Measurements from ENCODE around the gene CNKSR2.
"Not testable (repeated sequence)": the region's sequence is repeated elsewhere in the genome, so short reads cannot be mapped to it uniquely, and the experiment has no call there.

CNKSR2 gene

GRCh38 chrX:21479695-21480270, 105.6 kb downstream of the CNKSR2 start:
- no peak overlapping the region for H3K4me3 Mint-ChIP-seq
- no peaks in the 10 kb centered on the region for H3K4me1 Mint-ChIP-seq (ENCODE audit: low read depth in 2 of 2)
- no peaks in the 10 kb centered on the region for H3K27me3 Mint-ChIP-seq
- H3K9me3 Mint-ChIP-seq: no peaks in the 10 kb centered on the region
- ATAC-seq (replicated peaks) (peak; percentile 26), DNase-seq (no peak)
- H3K36me3 Mint-ChIP-seq (ENCODE audit: insufficient read depth): no peaks in the 10 kb centered on the region
- H3K27ac Mint-ChIP-seq: no peak overlapping the region

- Mint-ChIP-seq H3K27me3 (no peaks in the 10 kb centered on the region), H3K9me3 (no peaks in the 10 kb centered on the region), H3K4me3 (no peak overlapping the region), H3K27ac (no peak overlapping the region), H3K4me1 (ENCODE audit: low read depth in 2 of 2) (no peaks in the 10 kb centered on the region), H3K36me3 (ENCODE audit: insufficient read depth) (no peaks in the 10 kb centered on the region)
- DNase-seq (no peak), ATAC-seq (replicated peaks) (no peak)
Measured at GRCh38 chrX:21481761-21482160, 107.5 kb downstream of the CNKSR2 start.

- not testable (repeated sequence) for DNase-seq; ATAC-seq (replicated peaks); H3K4me1 Mint-ChIP-seq (ENCODE audit: low read depth in 2 of 2); H3K9me3 Mint-ChIP-seq; H3K27ac Mint-ChIP-seq; H3K36me3 Mint-ChIP-seq (ENCODE audit: insufficient read depth); H3K27me3 Mint-ChIP-seq; H3K4me3 Mint-ChIP-seq
Measured at GRCh38 chrX:21484051-21484450, 109.8 kb downstream of the CNKSR2 start.

GRCh38 chrX:21487832-21488231, 113.6 kb downstream of the CNKSR2 start:
- no peak for DNase-seq
- no peaks in the 10 kb centered on the region for H3K9me3 Mint-ChIP-seq
- no peak overlapping the region for H3K4me3 Mint-ChIP-seq
- H3K4me1 Mint-ChIP-seq (ENCODE audit: low read depth in 2 of 2): no peaks in the 10 kb centered on the region
- ATAC-seq (replicated peaks): no peak
- H3K27me3 Mint-ChIP-seq: no peaks in the 10 kb centered on the region
- no peaks in the 10 kb centered on the region for H3K36me3 Mint-ChIP-seq (ENCODE audit: insufficient read depth)
- no peak overlapping the region for H3K27ac Mint-ChIP-seq

- Mint-ChIP-seq H3K27me3 (no peaks in the 10 kb centered on the region), H3K9me3 (no peaks in the 10 kb centered on the region), H3K4me3 (no peak overlapping the region)
Measured at GRCh38 chrX:21490341-21490740, 116.1 kb downstream of the CNKSR2 start.

GRCh38 chrX:21493226-21493830, 119.1 kb downstream of the CNKSR2 start:
- Mint-ChIP-seq H3K27me3 (no peaks in the 10 kb centered on the region), H3K4me1 (ENCODE audit: low read depth in 2 of 2) (no peaks in the 10 kb centered on the region), H3K36me3 (ENCODE audit: insufficient read depth) (no peaks in the 10 kb centered on the region), H3K9me3 (no peaks in the 10 kb centered on the region), H3K27ac (no peak overlapping the region), H3K4me3 (no peak overlapping the region)
- ATAC-seq (replicated peaks) (no peak), DNase-seq (no peak)

More at GRCh38 chrX:21490341-21490740, 116.1 kb downstream of the CNKSR2 start:
- Mint-ChIP-seq H3K27ac (no peak overlapping the region), H3K36me3 (ENCODE audit: insufficient read depth) (no peaks in the 10 kb centered on the region), H3K4me1 (ENCODE audit: low read depth in 2 of 2) (no peaks in the 10 kb centered on the region)
- ATAC-seq (replicated peaks) (no peak), DNase-seq (no peak)

GRCh38 chrX:21503593-21503992, 129.4 kb downstream of the CNKSR2 start:
- Mint-ChIP-seq H3K4me3 (no peak overlapping the region), H3K27ac (no peak overlapping the region), H3K36me3 (ENCODE audit: insufficient read depth) (no peaks in the 10 kb centered on the region), H3K9me3 (no peaks in the 10 kb centered on the region), H3K4me1 (ENCODE audit: low read depth in 2 of 2) (no peaks in the 10 kb centered on the region), H3K27me3 (no peaks in the 10 kb centered on the region)
- no peak for ATAC-seq (replicated peaks)
- DNase-seq: no peak

GRCh38 chrX:21509912-21510311, 135.7 kb downstream of the CNKSR2 start:
- Mint-ChIP-seq H3K36me3 (ENCODE audit: insufficient read depth) (no peaks in the 10 kb centered on the region), H3K4me1 (ENCODE audit: low read depth in 2 of 2) (no peaks in the 10 kb centered on the region), H3K4me3 (no peak overlapping the region), H3K9me3 (no peaks in the 10 kb centered on the region), H3K27ac (no peak overlapping the region), H3K27me3 (no peaks in the 10 kb centered on the region)
- ATAC-seq (replicated peaks) (no peak), DNase-seq (no peak)

- no peak overlapping the region for H3K4me3 Mint-ChIP-seq
- no peaks in the 10 kb centered on the region for H3K4me1 Mint-ChIP-seq (ENCODE audit: low read depth in 2 of 2)
- DNase-seq: no peak
- H3K27me3 Mint-ChIP-seq: no peaks in the 10 kb centered on the region
- H3K9me3 Mint-ChIP-seq: no peaks in the 10 kb centered on the region
- H3K36me3 Mint-ChIP-seq (ENCODE audit: insufficient read depth): no peaks in the 10 kb centered on the region
- no peak overlapping the region for H3K27ac Mint-ChIP-seq
- no peak for ATAC-seq (replicated peaks)
Measured at GRCh38 chrX:21524008-21524407, 149.8 kb downstream of the CNKSR2 start.

- Mint-ChIP-seq H3K9me3 (no peaks in the 10 kb centered on the region), H3K27me3 (no peaks in the 10 kb centered on the region), H3K4me1 (ENCODE audit: low read depth in 2 of 2) (no peaks in the 10 kb centered on the region), H3K27ac (no peak overlapping the region), H3K36me3 (ENCODE audit: insufficient read depth) (no peaks in the 10 kb centered on the region), H3K4me3 (no peak overlapping the region)
- DNase-seq (no peak), ATAC-seq (replicated peaks) (no peak)
Measured at GRCh38 chrX:21528076-21528475, 153.9 kb downstream of the CNKSR2 start.

- no peaks in the 10 kb centered on the region for H3K9me3 Mint-ChIP-seq
- no peak for DNase-seq
- no peak overlapping the region for H3K27ac Mint-ChIP-seq
Measured at GRCh38 chrX:21529771-21530170, 155.6 kb downstream of the CNKSR2 start.

GRCh38 chrX:21544642-21545041, 170.4 kb downstream of the CNKSR2 start:
- not testable (repeated sequence) for ATAC-seq (replicated peaks); H3K4me3 Mint-ChIP-seq; H3K4me1 Mint-ChIP-seq (ENCODE audit: low read depth in 2 of 2); H3K27ac Mint-ChIP-seq; DNase-seq; H3K9me3 Mint-ChIP-seq; H3K27me3 Mint-ChIP-seq; H3K36me3 Mint-ChIP-seq (ENCODE audit: insufficient read depth)

More at GRCh38 chrX:21529771-21530170, 155.6 kb downstream of the CNKSR2 start:
- ATAC-seq (replicated peaks): no peak
- Mint-ChIP-seq H3K27me3 (no peaks in the 10 kb centered on the region), H3K4me1 (ENCODE audit: low read depth in 2 of 2) (no peaks in the 10 kb centered on the region), H3K4me3 (no peak overlapping the region), H3K36me3 (ENCODE audit: insufficient read depth) (no peaks in the 10 kb centered on the region)

- H3K27me3 Mint-ChIP-seq: no peaks in the 10 kb centered on the region
- no peak for ATAC-seq (replicated peaks)
- H3K4me1 Mint-ChIP-seq (ENCODE audit: low read depth in 2 of 2): no peaks in the 10 kb centered on the region
- peaks cover 0 to 1% of the 10 kb centered on the region in 2 donors for H3K9me3 Mint-ChIP-seq
- no peak overlapping the region for H3K27ac Mint-ChIP-seq
- H3K36me3 Mint-ChIP-seq (ENCODE audit: insufficient read depth): no peaks in the 10 kb centered on the region
- no peak overlapping the region for H3K4me3 Mint-ChIP-seq
- no peak for DNase-seq
Measured at GRCh38 chrX:21559417-21559816, 185.2 kb downstream of the CNKSR2 start.

- H3K4me3 Mint-ChIP-seq: no peak overlapping the region
- H3K9me3 Mint-ChIP-seq: no peaks in the 10 kb centered on the region
- DNase-seq (no peak), ATAC-seq (replicated peaks) (no peak)
- H3K4me1 Mint-ChIP-seq (ENCODE audit: low read depth in 2 of 2): no peaks in the 10 kb centered on the region
- H3K36me3 Mint-ChIP-seq (ENCODE audit: insufficient read depth): no peaks in the 10 kb centered on the region
- H3K27me3 Mint-ChIP-seq: no peaks in the 10 kb centered on the region
- H3K27ac Mint-ChIP-seq: no peak overlapping the region
Measured at GRCh38 chrX:21565025-21565424, 190.8 kb downstream of the CNKSR2 start.

Data from effector memory CD8-positive, alpha-beta T cell (primary cell).